GM19035 (cell line): ENCODE data around the gene WRNIP1.
"Not testable (repeated sequence)": the region's sequence is repeated elsewhere in the genome, so short reads cannot be mapped to it uniquely, and the experiment has no call there.

Experiments used
- ATAC-seq: cut with Tn5 transposase; IDR thresholded peaks from one replicate; pipeline ENCODE4 v1.9.1; 2021; ENCODE audit not compliant: unreplicated experiment

The WRNIP1 gene

DNA sequence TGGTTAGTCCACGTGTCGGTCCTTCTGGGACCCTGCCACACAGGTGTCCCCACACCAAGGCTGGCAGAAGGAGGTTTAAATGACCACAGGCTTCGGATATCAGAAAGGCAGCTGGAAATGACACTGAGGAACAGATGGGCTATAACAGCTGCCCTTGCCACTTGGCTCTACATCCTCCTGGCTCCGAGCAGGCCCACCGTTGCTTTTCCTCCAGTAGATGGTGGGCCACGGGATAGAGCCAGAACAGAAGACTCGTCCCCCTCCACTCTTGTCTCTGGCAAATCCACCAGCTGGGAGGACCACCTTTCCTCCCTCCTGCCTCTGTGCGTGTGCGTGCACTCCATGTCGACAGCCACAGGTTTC lies 17.6 kb downstream of the WRNIP1 start:
- no peak for ATAC-seq

DNA sequence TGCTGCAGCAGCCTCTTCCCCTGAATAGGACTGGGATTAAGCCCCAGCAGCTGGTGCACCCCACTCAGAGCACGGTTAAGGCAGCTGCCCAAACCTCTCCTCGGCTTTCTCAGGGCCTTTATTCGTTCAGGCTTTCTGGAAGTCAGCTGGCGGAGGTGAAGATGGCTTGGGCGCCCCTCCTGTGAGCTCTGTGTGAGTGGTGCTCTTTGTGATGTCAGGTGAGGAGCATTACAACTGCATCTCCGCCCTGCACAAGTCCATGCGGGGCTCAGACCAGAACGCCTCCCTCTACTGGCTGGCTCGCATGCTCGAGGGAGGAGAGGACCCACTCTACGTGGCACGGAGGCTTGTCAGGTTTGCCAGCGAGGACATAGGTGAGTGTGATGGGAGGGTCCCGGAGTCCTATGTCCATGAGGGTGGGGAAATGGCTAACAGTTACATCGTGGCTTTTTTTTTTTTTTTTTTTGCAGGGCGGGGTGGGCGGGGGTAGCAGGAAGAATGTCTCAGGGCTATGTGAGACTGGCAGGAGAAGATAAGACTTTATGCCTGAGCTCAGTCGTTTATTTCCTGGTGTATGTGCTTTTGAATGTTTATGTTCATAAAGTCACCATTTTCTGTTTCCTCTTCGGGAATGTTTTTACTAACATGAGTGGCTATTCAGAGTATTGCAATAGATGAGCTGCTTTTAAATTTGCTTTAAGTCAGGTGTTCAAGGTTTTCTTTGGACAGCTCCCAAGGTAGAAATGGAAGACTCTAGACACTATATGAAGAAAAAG lies 18.2 kb downstream of the WRNIP1 start:
- ATAC-seq = no peak

DNA sequence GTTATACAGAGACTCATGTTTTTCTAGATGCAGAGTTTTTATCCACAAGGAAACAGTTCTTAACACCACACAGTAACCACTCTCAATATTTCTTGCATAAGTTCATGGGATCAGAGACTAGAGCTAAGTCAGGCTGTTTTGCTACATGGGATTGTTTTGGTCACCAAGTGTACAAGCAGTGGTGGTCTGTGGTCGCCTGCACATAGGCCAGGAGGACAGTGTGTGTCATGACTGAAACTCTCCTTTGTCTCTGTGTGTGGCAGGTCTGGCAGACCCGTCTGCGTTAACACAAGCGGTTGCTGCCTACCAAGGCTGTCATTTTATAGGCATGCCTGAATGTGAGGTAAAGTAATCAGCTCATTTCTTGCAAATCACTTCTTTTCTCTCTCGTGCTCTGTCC lies 18.9 kb downstream of the WRNIP1 start:
- no peak for ATAC-seq

DNA sequence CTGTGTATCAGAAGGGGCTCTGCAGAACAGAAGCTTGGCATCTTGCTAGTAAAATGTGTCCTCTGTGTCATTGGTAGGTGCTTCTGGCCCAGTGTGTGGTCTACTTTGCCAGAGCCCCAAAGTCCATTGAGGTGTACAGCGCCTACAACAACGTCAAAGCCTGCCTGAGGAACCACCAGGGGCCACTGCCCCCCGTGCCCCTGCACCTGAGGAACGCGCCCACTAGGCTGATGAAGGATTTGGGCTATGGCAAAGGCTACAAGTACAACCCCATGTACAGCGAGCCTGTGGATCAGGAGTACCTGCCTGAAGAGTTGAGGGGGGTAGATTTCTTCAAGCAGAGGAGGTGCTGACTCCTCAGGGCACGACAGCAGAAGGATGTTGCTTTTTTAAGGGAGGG lies 19.7 kb downstream of the WRNIP1 start:
- no peak for ATAC-seq

DNA sequence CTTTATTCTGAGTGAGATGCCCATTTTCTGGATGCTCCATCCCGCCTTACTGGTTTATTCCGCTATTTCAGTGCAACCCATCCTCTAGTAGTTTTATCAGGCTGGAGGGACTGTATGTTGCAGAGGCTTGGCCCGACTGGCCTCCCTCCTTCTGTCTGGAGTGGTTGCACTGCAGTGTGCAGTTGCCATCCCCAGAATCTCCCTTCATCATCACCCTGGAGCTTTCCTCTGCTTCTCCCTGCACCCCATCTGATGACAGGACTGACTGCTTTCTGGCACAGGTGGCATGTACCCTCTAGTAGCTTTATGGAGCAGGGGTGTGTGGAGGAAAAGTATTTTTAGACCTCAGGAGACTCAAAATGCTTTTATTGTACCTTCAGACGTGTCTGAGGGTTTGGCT lies 21.1 kb downstream of the WRNIP1 start:
- no peak for ATAC-seq

DNA sequence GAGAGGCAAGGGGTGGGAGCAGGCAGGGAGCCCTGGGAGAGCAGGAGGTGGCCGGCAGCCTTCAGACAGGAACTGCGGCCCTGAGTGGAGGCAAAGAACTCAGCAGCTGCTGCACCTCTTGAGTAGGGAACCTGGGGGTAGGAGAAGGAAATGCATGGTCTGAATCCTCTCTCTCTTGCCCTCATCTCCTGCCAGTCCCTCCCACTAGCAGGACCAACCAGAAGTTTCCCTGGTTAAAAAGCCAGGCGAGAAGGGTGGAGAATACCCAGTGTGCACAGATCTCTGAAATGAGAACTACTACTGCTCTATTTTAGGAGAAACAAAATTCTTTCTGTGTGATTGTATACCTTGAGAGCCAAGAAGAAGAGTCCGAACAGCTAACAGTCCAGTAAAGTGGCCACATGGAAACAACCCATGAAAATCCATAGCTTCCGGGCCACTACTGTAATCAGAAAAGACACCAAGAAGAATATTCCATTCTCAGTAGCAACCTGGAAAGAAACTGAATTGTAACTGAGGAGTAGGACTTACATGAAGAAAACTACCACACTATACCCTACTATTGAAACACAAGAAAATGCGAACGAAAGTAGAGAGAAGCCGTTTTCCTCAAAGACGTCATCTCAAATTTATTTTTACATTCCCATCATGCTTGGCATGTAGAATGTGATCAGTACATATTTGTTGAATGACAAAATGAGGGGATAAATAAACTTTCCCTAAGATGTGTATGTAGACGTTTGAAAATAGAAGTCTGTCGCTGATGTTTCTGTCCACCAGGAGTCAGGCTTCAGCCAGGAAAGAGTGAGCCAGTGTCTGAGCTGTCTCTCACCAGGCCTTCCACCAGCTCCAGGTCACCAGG lies 25.6 kb downstream of the WRNIP1 start:
- peak; percentile 67 for ATAC-seq

DNA sequence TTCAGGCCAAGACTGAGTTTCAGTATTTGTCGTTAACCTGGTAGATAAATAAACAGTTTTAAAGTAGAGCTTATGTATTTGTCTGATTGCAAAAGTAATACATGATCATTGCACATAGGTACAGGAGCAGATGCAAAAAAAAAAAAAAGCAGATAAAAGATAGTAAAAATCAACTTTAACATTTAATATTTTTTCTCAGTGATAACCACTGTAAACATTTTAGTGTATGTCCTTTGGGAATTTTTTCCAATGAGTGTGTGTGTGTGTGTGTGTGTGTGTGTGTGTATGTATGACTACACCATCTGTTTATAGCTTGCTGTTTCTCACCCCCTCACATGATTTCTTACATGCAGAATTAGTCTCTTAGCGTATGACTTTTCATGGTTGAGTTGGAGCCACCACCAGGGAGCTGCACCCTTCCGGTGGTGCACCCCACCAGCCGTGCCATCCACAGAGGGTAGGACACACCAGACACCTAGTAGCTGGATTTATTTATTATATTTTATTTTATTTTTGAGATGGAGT lies 26.3 kb downstream of the WRNIP1 start:
- ATAC-seq = no peak

DNA sequence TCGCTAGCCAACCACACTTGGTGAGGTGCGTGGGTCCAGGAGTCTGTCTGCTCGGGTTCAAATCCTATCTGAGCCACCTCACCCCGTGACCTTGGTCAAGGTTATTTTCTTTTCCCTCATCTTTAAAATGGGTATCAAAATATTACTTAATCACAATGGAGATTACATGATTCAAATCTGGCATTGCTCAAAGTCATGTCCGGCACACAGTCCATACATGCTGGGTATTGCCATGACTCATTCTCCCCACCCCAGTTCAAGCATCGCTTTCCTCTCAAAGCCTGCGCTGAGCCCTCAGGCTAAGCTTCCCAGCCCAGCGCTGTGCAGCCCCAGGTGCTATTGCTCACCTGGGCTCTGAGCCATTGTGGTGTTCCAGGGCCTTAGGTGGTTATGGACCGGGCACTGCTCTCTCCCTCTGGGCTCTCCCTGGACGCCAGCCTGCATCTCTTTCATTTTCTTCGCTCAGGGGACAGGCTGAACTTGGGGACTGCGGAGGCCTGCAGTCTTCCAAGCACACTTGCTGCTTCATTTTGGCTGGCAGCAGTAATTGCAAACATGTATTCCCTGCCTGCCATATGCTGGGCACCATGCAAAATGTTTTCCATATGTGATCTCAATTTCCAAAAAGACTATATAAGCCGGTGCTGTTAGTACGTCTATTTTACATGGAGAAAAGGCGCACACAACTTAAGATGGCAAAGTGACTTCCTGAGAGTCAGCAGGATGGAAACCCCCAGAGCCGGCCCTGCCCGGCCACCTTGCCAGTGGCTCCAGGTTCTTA lies 27.3 kb downstream of the WRNIP1 start:
- ATAC-seq = no peak

DNA sequence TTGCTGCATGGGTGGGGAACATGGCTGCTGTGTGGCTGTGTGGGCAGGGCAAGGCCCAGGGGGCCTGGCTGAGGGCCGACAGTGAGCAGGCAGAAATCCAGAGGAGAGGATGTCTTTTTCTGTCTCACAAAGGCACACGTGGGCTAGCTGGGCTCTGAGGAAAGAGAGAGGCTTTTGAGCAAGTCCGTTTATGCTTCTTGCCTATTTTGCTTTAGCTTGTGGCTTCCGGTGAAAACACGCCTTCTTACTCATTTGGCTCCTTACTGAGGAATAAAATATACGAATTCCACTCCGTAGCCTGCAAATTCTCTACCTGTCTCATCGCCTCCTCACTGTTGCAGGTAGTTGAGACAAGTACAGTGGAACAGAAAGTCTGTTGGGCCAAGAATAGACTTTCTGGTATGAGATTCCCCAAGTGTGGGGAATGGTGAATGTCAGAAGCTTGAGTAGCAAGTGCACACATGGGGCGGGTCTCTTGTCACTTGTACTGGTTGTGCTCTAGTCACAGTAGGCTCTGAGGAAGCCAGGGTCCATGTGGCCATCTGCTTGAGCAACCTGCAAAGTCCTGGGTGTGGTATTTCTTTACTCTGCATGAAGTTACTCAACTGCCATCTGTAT lies 28.4 kb downstream of the WRNIP1 start:
- ATAC-seq = no peak

DNA sequence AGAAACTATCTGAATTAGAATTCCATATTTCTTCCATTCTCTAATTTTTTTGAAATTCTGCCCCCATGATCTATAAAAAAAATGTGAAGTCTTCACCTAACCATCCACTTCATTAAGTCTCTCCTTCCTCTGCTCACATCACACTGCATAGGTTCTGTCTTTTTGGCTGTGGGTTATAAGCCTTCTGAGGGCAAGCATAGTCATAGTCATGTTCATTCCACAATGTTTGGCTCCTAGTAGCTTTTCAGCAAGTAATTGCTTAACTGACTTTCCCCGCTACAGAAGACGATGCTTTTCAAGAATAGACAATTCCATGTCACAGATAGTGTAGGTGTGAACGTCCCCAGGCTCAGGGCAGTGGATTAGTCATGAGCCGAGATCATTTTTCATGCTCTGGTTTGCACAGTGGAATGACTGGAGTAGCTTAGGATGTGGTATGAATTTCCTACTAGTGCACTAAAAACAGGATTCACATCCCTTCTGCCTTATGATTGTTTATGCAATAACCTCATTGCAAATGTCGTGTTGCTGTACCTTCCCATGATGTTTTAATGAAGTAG lies 29.1 kb downstream of the WRNIP1 start:
- ATAC-seq = no peak

DNA sequence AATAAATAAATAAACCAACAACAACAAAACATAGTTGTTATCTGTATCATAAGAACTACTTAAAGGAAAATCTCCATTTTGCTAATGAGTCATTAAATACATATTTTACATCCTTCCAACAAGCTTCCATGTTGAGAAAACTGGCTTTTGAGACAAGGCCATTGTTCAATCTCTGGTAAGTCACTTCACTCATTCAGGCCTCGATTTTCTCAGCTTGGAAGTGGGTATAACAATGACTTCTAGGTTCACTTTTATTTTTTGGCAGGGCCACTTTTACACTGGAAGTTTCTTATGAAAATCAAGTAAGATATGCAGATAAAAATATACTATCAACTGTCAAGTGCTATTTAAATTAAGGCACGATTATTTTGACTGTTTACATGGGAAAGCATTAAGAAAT lies 30.0 kb downstream of the WRNIP1 start:
- no peak for ATAC-seq

DNA sequence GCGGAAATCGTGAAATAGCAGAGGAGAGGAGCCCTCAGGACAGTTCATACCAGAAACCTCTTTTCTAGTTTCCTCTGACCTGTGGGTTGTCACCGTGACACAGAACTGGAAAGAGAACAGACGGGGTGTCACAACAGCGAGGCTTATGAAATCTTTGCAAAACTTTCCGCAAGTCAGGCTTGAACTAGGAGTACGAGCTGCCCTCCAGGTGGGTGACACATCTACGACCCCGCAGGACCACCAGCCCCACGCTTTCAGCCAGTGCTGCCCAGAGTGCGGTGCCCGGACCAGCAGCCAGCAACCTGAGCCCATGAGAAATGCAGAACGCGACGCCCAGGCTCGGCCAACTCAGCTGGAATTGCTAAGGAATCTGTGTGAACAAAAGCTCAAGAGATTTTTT lies 30.8 kb downstream of the WRNIP1 start:
- no peak for ATAC-seq

DNA sequence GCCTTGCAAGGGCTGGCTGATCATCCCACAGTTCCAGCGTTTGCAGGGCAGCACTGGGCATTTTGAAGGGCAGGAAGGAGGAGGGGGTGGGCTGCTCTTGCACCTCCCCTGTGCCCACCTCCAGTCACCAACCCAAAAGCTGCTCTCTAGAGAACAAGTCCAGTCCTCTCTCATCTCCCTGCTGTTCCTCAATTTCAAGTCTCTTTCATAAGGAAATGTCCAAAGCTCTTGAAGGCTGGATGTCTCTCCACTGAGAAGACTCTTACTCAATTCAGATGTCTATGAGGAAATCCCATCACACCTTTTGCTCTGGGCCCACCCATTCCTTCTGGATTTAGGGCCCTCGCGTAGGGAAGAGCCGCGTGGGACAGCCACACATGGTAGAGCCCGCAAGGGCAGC lies 31.7 kb downstream of the WRNIP1 start:
- ATAC-seq = no peak

DNA sequence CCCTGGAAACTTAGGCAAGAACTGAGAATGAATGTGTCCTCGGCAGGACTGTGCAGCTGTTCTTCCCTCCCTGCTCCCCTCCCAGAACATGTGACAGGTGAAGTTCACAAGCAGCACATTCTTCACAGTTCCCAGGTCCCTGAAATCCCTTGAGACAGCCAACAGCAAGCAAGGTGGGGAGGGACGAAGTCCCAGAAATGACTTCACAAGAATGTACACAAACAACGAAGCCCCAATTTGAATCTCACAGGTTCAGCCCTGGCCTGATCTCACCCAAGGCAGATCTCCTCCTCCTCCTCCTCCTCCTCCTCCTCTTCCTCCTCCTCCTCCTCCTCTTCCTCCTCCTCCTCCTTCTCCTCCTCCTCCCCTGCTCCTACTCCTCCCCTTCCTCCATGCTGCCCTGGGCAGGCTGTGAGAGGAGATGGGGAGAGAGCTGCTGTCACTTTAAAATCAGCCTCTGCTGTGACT lies 32.4 kb downstream of the WRNIP1 start:
- ATAC-seq = no peak

DNA sequence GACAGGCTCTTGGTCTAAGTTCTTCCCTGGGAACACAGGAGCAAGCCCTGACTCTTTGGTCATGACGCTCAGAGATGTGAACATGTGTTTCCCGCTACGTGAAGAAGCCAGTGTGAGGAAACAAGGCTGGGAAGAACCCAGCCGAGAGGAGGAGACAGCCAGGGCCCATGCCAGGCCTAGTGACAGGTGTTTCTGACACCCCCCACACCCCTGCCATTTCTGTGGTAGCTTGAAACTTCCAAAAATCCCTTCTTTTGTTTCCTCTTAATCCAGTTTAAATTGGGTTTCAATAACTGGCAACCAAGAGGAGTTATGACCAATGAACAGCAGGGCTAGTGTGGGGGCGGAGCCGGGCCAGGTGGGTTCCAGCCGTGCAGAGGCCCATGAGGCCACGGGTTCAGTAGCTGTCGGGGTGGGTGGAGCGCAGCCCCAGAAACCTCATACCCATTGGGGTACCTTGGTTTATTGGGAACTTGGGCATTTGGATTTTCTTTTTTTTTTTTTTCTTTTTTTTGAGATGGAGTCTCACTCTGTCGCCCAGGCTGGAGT lies 33.5 kb downstream of the WRNIP1 start:
- no peak for ATAC-seq

DNA sequence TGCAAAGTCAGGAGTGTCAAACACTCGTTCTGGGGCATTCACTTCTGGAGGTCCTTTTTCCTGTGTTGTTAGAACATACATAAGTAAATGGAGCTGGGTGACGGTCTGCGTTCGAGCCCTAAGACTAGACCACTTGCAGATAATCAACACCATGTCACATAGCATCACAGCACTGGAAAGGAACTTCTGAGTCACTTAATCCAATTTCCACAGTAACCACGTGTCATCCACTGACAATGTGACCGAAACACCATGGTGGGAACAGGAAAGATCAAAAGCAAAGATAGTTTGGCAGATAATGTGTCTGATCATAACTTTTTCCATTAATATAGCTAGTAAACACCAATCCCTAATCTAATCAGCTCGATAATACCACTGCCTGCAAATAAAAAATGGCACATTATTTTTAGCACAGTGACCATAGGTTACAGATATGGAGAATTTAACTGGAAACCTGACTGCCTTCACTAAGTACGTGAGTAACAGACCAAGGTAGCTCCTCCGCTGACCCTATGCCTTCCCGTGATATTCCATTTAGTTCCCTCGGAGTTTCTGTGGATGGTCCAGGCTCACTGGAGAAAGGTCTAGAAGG lies 34.8 kb downstream of the WRNIP1 start:
- ATAC-seq = no peak

DNA sequence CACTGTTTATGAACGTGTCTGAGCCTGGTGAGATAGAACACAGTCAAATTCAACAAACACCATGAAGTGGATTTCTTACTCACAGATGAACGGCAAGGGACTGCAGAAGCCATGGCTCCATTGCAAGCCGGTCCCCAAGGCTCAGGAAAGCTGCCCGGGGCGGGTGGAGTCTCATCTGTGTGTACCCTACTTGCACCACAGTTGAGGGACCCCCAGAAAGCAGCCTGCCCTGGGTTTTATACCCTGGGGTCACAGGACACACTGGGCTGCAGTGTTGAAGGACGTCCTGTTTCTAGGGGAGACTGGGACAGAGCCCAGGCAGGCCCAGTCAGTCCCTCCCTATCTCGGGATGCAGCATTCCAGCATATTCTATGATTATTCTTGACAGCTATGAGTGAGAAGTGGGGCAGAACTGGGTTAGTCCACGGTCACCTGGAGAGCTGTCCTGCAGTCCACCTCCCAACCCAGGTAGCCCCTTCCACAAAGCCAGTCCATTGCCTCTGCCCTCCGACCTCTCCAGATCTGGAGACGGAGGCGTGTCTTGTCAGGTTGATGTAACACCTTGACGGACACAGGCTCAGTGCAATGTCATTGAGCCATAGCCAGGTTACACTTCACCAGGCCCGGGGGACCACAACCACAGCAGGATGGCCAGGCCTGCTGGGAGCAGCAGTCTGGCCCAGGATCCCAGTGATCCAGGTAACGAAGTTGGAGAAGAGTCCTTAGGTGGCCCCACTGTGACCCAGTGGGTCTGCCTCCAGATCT lies 35.5 kb downstream of the WRNIP1 start:
- no peak for ATAC-seq

DNA sequence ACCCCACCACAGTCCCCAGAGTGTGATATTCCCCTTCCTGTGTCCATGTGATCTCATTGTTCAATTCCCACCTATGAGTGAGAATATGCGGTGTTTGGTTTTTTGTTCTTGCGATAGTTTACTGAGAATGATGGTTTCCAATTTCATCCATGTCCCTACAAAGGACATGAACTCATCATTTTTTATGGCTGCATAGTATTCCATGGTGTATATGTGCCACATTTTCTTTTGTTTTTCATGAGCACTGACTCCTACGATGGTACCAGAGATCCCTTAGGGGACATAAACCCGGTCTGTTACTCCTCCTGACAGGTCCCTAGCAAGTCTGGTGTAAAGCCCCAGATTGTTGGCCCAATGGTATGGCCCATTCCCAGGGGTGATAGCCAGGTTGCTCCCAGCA lies 36.5 kb downstream of the WRNIP1 start:
- ATAC-seq = not testable (repeated sequence)

DNA sequence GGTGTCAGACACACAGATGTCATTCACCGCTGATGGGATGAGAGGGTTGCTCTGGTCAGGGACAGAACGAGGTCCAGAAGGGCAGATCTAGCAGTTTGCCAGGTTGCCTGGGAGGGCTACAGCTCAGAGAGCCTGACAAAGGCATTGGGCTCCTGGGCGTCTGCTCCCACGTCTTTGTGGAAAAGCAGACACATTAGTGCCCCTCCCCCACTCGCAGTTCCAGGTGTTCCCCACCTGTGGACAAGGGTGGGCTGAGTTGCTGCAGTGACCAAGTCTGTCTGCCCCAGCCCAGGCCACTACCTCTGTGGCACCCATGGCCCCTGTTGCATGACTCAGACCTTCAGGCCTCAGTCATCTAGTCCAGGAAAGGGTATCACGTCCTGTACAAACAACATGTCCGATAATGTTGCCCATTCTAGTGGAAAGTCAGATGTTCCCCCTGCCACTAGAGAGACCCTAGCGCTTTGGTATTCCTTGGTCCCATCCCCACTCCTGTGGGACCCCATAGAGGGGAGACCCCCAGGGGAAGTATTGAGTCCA lies 37.4 kb downstream of the WRNIP1 start:
- ATAC-seq = no peak
